ENCODE measurements around the gene FAM210A.

DNA sequence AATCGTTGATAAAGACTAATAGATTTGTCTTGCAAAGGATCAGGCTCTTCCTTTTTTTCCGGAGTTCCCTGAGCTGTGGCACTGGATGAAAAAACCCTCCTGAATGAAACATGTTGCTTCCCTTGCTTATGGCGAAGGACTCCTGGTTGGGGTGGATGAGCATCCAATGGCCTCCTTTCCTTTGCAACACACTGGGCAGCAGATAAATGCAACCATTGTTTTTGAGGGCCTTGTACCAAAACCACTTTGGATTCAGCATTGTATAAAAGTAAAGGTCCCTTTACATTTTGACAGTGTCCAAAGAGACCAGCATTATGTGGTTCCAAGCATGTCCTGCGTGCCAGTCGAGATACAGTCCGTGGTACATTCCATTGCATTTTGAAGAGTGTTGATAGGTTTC, 44.7 kb downstream of the FAM210A start:
- TF ChIP-seq CTCF (IDR thresholded peaks at IDR 0.05) (no peak), EZH2 (IDR thresholded peaks at IDR 0.05) (no peak), EZH2phosphoT487 (IDR thresholded peaks at IDR 0.05) (no peak)
